HG02642 (cell line): Measurements from ENCODE around the gene ZBTB16.

Experiments used
- ATAC-seq: cut with Tn5 transposase; IDR thresholded peaks from one replicate; pipeline ENCODE4 v1.9.1; 2021; ENCODE audit warnings: mild to moderate bottlenecking; ENCODE audit not compliant: unreplicated experiment, poor library complexity

Gene ZBTB16

GRCh38 chr11:114124601-114125144 is 65.2 kb downstream of the ZBTB16 start:
- ATAC-seq, result no peak

DNA sequence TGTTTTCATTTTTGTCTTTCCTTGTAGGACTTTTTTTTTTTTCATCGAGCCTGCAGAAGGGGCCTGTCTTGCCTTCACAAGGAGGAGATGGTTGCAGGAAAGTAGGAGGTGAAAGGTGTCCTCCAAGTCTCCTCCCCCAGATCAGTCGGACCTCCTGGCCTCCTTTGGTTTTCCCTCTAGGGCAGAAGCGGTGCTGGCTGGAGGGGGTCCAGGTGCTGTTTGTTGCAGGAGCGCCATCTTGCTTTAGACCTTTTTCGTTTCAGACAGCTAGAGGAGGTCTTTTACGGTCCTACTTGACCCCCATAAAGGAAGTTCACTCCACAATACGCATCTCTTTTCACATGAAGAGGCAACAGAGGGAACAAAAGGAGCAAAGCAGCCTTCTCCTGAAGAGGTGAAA is 66.0 kb downstream of the ZBTB16 start:
- no peak for ATAC-seq

DNA sequence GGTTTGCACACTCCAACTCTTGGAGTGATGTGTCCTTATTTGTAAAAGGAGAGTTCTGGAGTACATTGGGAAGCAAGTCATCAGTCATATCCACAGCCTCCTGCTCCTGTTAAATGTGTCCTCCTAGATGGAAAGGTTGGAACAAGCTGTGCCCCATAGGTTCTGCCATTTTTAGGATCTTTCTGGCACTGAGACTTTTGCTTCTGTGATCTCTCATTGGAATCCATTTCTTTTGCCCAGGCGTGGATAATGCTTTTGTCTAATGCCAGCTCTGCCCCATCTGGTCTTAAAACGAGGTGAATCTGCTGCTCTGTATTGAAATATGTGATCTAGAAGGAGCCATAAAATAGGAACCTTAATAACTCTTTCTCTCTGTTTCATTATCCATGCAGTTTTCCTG is 66.4 kb downstream of the ZBTB16 start:
- ATAC-seq, result no peak

DNA sequence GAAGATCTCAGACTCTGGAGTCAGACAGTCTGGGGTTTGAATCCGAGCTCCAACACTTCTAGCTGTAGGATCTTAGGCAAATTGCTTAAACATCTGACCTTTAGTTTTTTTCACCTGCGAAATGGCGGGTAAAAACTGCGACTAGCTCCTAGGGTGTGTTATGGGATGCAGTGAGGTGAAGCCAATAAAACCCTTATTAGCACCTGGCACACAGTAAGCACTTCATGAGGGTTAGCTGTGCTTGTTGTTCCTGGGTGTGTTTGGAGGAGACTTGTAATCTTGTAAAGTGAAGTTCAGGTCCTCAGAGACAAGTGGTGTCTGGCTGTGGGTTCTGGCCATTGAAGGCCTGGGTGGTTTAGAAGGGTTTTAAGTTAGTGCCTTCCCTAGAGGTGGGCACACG is 68.9 kb downstream of the ZBTB16 start:
- no peak for ATAC-seq

- ATAC-seq, result no peak
Measured at GRCh38 chr11:114129142-114129541, 69.6 kb downstream of the ZBTB16 start.

- no peak for ATAC-seq
Measured at GRCh38 chr11:114129699-114130098, 70.2 kb downstream of the ZBTB16 start.

DNA sequence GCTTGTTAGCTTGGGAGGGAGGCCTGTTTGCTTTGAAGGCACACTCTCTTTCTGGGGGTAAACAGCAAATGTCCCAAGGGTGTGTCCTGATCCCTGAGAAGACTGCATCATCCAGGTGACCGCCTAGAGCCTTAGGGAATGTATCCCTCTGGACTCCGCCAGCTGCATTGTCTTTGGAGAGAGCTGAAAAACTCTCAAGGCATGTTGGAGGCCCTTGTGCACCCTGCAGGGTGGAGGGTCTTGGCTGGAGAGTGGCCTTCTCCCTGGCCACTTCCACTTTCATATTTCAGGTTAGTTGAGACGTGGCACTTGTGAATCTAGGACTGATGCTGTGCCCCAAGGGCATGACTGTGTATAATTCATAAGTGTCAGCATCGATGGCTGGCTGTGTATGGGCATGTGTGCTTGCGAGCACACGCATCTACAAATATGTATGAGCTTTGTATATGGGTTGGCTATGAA is 70.6 kb downstream of the ZBTB16 start:
- ATAC-seq, result no peak

- no peak for ATAC-seq
Measured at GRCh38 chr11:114130629-114131277, 71.2 kb downstream of the ZBTB16 start.

GRCh38 chr11:114131461-114131864 is 72.0 kb downstream of the ZBTB16 start:
- ATAC-seq, result no peak

DNA sequence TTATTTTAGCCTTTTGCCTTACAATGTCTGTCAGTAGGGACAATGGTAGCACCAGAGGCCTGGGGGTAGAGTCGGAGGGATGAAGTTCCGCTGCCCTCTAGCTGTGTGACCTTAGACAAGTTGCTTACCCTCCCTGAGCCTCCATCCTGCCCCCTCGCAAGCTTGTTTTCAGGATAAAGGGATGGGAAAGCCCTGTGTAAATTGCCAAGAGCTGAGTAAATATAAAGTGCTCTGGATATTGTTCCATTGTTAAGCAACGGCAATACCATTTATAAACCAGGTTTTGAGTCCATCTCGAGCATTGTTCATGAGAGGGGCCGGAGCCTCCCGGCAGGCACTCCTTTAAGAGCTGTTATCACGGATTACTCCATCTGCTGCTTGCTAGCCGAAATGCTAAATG is 72.9 kb downstream of the ZBTB16 start:
- no peak for ATAC-seq

DNA sequence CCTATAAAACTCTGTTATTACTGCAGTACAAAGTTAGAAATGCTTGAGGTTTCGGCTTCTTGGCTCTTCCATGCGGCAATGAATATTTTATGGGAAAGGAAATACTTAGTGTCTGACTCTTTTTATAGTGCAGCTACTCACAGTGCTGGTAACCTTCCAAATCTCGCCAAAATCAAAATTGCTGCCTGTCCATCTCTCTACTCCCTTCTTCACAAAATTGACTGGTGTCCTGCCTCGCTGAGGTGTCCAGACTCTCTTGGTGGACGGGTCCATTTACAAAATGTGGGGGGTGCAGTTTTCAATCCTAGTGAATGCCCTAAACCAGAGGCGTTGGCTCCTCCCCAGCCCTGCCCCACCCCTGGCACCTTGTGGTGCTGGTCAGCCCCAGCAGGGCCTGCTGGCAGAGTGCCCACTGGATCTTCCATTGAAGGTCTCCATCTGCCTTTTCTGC is 73.5 kb downstream of the ZBTB16 start:
- ATAC-seq, result no peak

DNA sequence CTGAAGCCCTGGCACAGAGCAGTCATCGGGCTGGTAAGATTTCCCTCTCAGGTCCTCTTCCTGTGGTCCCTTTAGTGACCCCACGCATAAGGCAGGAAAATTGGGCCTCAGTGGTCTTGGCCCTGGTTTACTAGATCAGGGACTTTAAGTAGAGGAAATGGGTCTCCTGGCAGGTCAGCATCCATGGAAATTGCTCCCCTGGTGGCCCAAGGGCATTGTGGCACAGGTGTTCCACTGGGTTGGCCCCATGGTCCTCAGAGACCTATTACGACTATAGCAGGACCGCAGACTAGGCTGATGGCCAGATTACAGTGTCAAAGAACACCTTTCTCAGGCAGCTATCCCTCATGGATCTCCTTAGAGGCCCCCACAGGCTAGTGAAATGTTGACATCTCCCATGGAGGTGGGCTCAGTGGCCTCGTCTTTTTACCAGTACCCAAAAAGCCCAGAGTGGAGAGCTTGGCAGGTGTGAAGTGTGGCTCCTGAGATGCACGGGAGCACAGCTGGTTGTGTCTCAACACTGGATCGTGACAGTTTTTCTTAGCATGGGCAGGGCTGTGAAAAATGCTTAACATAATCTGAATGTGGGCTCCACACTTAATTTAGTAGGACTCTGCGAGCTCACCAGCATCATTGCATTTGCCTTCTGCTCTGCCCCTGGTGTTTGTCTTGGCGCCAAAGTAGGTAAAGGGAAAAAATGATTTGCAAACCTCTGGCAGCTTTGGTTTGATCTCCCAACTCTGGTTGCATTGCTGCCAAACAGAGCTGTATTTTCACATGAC is 74.2 kb downstream of the ZBTB16 start:
- no peak for ATAC-seq

DNA sequence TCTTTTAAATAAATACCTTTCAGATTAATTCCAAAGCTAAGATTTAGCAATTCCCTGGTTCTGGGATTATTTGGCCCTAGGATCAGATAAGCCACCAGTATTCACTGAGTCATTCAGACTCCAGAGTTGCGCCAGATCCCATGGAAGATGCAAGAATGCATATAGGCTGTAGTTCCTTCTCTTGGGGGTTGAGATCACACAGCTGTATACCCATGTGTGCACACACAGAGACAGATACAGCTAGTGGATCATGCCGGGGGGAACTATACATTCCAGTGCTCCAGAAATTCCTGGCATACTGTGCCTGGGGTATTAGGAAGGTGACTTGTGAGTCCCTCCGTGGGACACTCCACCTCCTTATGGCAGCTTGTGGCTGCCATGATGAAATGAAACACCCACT is 75.4 kb downstream of the ZBTB16 start:
- ATAC-seq, result no peak

DNA sequence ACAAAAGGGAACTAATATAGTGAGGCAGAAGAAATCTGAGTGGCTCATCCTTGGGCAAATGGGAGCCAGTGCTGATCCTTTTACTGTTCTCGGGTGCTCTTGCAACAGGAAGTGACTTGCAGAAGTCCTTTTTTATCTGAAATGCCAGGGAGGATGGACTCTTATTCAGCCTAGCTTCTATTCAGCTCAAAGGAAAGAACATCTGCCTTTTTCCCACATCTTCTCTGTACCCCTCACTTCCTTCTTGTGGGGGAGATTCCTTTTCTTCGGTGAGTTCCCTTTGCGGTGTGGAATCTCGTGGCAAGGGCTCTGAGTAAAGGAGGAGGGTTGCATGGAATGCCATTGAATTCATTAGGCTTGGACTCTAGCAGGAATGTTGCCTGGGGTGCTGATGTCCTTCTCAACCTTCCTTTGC is 76.2 kb downstream of the ZBTB16 start:
- ATAC-seq, result no peak

GRCh38 chr11:114136686-114137640 is 77.5 kb downstream of the ZBTB16 start:
- ATAC-seq, result no peak

DNA sequence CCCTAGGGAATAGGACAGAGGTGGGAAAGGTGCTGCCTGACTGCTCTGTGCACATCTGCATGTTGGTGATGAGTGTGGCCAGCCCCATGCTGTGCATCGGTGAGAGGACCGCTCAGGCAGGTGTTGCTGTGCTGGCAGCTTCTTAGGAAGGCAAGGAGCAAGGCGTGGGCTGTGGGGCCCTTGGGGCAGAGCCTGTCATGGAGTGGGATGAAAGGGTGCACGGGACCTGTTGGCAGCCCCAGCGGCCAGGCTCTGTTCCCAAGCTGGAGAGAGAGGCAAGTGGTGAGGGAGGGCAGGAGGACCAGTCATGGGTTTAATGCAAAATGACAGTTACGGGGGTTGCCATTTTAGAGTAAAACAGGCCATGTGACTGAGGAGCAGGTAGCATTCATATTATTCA is 78.3 kb downstream of the ZBTB16 start:
- no peak for ATAC-seq

GRCh38 chr11:114138411-114138810 is 78.9 kb downstream of the ZBTB16 start:
- ATAC-seq, result no peak

GRCh38 chr11:114140826-114141225 is 81.3 kb downstream of the ZBTB16 start:
- no peak for ATAC-seq

- no peak for ATAC-seq
Measured at GRCh38 chr11:114141863-114142580, 82.5 kb downstream of the ZBTB16 start.

GRCh38 chr11:114142707-114143106 is 83.2 kb downstream of the ZBTB16 start:
- ATAC-seq, result no peak
